OCI-M2 (cell line): ENCODE data around the gene XRCC3.

Experiments
- DNase-seq: peaks from one replicate; lab custom pipeline; 2025; ENCODE audit not compliant: unreplicated experiment; lab: John Stamatoyannopoulos, UW

Gene XRCC3

DNA sequence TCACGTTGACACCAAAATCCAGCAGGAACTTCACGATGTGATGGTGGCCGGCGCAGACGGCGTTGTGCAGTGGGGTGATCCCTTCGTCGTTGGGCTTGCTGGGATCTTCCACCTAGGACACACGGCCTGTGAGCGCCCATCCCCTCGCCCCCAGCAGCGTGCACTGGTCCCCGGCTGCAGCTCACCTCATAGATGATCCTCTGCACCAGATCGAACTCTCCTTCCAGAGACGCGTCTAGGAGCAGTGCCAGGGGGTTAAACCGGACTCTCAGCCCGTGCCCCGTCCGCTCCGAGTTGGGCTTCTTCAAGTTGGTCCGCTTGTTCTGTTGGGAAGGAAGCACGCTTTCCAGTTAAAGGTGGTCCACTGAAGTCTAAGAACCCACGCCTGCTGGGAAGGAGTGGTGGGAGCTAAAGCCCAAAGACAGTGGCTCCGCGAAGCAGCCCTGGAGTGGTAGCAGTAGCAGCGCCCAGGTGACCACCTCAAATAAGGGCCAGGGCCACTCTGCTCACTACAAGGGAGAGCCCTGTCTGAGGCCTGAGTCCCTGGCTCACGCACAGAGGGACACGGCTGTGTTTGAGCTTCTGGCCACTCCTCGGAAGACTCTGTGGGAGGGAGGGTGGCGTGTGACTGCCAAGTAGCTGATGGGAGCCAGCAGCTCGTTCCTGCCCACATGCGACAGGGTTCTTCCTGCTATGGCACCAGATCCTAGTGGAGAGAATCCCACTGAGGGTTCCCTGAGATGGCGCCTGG, 23.6 kb upstream of the XRCC3 start:
- DNase-seq, result no peak

DNA sequence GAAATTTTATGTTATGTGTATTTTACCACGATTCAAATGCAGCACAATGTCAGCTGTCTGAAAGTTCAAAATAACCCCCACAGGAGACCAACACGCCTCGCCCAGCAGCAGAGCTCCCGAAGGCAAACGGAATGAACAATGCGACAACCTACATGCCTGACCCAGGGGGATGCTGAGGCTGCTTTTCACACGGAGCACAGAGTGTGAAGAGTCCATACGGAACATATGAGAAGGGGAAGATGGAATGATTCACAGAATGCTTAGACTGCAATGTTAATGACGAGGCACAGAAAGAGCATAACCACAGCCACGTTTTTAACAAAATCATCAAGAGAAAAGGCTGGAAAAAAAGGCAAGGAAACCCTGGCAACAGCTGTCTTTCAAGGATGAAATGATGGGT, 22.9 kb upstream of the XRCC3 start:
- DNase-seq, result no peak

GRCh38 chr14:103737432-103738045, 22.3 kb upstream of the XRCC3 start:
- no peak for DNase-seq

DNA sequence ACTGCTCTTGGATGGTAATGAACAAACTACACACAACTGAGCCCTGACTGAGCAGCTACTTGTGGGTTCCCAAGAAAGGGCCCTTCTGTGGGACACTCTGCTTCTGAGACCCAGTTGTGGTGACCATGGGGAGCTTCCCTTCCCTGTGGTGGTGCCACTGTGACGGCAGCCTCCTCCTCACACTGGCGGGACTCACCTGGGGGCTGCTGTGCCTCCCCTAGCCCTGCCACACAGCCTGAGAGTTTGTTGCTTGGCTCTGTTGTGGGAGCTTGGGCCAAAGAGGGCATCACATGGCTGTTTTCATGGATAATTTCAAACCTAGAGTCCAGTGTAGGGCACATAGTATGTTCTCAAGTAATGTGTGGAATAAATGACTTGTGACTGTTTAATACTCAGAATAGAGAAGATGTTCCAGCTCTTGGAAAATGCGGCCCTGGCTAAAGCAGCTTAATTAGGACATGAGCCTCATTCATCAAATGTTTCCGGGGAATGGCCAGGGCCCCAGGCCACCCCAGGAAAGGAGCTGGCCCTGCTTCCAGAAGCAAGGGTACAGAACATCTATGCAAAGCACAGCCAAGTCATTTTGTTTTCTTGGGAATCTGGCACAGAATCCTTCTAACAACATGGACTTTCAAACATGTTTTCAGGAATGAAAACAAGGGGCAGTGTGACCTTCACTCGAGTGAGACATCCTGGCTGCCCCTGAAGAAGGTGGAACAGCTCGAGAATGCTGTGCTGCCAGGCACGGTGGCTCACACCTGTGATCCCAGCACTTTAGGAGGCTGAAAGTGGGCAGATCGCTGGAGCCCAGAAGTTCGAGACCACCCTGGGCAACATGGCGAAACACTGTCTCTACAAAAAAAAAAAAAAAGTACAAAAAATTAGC, 21.5 kb upstream of the XRCC3 start:
- DNase-seq, result no peak

DNA sequence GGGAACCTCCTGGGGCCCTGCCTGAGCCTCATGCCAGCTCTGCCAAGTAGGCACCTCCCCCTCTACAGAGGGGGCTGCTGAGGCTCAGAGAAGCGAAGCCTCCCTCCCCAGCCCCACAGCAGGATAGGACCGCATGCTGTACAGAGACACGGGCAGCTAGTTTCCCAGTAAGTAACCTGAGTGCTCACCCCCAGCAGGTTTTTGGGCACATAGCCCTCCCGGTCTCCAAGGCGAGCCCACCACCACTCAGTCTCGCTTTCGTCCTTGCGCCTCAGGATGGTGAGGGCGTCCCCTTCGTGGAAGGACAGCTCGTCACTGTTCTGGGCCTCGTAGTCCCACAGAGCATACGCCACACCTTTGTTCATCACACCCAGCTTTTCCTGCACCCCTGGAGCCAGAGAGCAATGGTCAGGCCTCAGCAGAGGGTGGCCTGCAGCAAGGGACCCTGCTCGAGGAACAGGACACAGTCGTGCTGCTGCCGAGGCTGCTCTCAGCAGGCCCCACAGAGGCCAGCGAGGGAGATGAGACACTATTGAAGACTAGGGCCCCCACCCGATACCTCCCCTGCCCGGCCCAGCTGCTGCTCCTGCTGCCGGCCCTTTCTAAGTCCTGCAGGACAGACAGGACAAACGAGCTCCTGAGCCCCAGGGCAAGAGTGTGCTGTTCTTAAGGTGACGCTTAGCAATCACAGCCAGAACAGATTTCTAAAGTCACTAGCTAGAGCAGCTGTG, 20.7 kb upstream of the XRCC3 start:
- DNase-seq, result no peak

GRCh38 chr14:103735439-103735814, 20.2 kb upstream of the XRCC3 start:
- DNase-seq, result no peak

DNA sequence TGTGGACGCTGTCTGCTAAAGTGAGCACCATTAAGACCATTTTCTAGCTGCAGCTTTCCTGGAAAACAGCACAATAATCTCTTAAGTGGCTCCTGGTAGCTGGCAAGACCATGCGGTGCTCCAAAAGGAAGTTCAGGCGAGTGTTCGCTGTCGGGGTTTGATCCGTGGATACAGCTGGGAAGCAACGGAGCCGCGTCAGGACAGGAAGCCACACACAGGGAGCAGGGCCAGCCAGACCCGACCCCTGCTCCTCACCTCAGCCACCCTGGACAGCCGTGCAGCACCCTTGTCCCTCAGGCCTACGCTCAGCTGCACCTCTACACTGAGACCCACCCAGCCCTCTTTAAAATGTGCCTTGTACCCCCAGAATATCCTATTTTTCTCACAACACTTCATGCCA, 19.8 kb upstream of the XRCC3 start:
- DNase-seq, result no peak

GRCh38 chr14:103734081-103734888, 19.0 kb upstream of the XRCC3 start:
- no peak for DNase-seq

- DNase-seq, result no peak
These were observed 18.4 kb upstream of the XRCC3 start for GRCh38 chr14:103733651-103734050.

DNA sequence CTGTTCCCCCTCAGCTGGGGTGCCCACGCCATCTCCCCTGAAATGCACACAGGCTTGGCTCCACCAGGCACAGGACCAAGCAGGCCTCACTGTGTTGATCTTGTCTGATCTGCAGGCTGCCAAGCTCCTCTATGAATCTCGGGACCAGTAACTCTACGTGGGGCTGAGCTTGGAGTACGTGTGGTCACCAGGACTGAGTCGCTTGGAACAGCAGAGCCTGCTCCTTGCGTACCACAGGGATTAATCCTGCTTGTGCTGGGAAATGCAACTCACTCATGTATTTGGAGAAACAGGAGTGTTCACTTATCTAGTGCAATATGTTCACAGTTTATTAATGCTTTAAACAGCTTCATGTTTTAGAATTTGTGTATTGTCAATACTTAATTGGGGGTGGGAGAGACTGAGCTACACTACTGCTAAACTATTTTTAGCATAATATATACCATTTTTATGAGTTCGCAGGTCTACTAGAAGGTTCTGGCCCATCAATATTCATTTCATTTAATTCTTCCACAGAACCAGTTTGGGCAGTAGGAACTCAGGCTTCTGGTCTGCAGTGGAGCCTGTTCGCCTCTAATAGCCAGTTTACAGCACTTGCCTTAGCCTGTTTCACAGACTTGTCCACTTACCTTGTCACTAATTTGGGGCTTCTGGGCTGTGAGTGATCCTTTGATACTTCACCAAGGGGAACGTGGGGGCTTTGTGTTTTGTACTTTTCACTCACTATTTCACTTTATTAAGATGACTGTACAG, 17.8 kb upstream of the XRCC3 start:
- no peak for DNase-seq

DNA sequence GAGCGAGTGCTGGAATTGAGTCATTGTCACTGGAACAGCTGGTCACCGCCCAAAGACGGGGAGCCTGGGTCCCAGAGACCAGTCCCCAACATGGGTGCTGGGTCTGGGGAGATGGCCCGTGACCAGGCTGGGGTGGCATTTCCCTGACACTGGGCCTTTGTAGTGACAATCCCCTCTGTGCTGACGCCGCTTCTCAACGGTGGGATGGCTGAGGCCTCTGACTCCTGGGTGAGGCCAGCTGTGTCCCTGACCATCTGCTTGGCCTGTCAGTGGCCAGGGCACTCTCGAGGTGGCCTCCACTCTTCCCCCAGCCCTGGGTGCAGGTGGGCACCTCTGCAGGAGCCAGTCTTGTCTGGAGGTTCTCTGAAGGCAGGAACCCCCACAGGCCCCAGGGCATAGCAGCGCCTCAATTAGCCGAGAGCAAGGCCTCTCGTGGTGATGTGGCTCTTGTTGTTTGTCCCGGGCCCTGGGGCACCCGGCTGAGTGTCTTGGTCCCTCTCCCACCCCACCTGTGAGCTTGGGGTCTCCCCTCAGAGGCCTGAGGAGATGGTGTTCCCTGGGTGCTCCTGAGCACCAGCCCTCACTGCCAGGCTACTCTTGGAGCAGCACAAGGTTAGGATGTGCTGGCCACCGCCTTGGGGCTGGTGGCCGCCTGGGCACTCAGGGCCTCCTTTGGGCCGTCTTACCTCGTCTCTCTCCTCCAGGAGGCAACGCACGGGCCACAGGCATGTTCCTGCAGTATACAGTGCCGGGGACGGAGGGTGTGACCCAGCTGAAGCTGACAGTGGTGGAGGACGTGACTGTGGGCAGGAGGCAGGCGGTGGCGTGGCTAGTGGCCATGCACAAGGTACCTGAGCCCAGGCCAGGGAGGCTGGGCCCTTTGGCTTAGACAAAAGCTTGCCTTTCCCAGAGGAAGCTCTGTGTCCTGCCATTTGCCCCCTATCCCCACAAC, 16.9 kb upstream of the XRCC3 start:
- DNase-seq, result no peak

DNA sequence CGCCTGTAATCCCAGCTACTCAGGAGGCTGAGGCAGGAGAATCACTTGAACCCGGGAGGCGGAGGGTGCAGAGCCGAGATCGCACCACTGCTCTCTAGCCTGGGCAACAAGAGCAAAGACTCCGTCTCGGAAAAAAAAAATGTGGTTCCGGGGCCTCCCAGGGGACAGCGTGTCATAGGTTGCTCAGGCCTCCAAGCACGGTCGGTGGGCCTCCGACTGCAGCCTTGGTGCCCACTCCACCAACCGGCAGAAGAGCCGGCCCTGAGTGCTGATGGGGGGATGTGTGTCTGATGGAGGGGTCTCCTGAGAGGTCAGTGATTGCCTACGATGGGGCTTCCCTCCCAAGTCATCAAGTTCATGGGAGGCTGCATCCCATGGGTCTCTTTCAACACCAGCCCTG, 16.2 kb upstream of the XRCC3 start:
- DNase-seq, result no peak

GRCh38 chr14:103730490-103731035, 15.3 kb upstream of the XRCC3 start:
- DNase-seq, result peak; percentile 87

GRCh38 chr14:103729496-103730448, 14.5 kb upstream of the XRCC3 start:
- no peak for DNase-seq

GRCh38 chr14:103728721-103729120, 13.5 kb upstream of the XRCC3 start:
- no peak for DNase-seq

GRCh38 chr14:103728141-103728540, 12.9 kb upstream of the XRCC3 start:
- no peak for DNase-seq

GRCh38 chr14:103727313-103727980, 12.2 kb upstream of the XRCC3 start:
- DNase-seq, result no peak
